Left lung (tissue), 14 donors: ENCODE results near the gene FRG1. TPM values are rescaled to one million over a fixed set of nuclear protein-coding genes. Genes with fewer than 3 reads are reported as not detected.
"Not testable (repeated sequence)": the region's sequence is repeated elsewhere in the genome, so short reads cannot be mapped to it uniquely, and the experiment has no call there.

Source experiments
- ATAC-seq: fragments of 200-7000 bp; cut with Tn5 transposase; one replicate; pipeline ENCODE4 v1.9.1; 2020; ENCODE audit warnings: moderate library complexity
- DNase-seq, 4 donors: peaks; one replicate each; pipeline ENCODE4 v3.0.0-alpha.2; 2013 to 2020
- H3K27ac ChIP-seq, 2 donors: fragments of 200-600 bp; sonication (generic) in 1 of 2; one replicate each; pipeline versions ENCODE4 v1.5.0 to v1.8.0; 2020 to 2021
- H3K27me3 ChIP-seq, 2 donors: fragments of 200-600 bp; sonication (generic) in 1 of 2; one replicate each; pipeline versions ENCODE4 v1.5.0 to v1.8.0; 2020 to 2021
- H3K36me3 ChIP-seq, 2 donors: fragments of 200-600 bp; sonication (generic) in 1 of 2; one replicate each; pipeline versions ENCODE4 v1.5.0 to v1.8.0; 2020 to 2021
- H3K4me1 ChIP-seq, 2 donors: fragments of 200-600 bp; one replicate each; pipeline ENCODE4 v1.8.0; 2021
- H3K4me3 ChIP-seq, 2 donors: fragments of 200-600 bp; sonication (generic) in 1 of 2; one replicate each; pipeline versions ENCODE4 v1.5.0 to v1.8.0; 2020 to 2021; ENCODE audit warnings: mild to moderate bottlenecking in 1 of 2
- H3K9me3 ChIP-seq, 2 donors: fragments of 200-600 bp; sonication (generic) in 1 of 2; one replicate each; pipeline versions ENCODE4 v1.5.0 to v1.8.0; 2020 to 2021
- CTCF ChIP-seq, 2 donors: fragments of 200-600 bp; sonication (generic) in 1 of 2; IDR thresholded peaks; one replicate each; pipeline versions ENCODE4 v1.5.0 to v1.8.0; 2021; ENCODE audit warnings: antibody characterized with exemption in 2 of 2
- intact Hi-C, 2 donors: fragments of 100-400 bp; cut with DNase I; formaldehyde crosslinking; loops; one replicate each; pipeline versions ENCODE4 v1.11.2 to v1.14.2; 2022
- long read RNA-seq, 12 donors: library from polyadenylated mRNA in 2 of 12; unstranded in 2 of 12; transcript quantifications; one replicate each; pipeline ENCODE4 v2.0.0 and lab custom pipeline, GENCODE V29; 2019 to 2026
- polyA plus RNA-seq, 6 donors: library from polyadenylated mRNA; unstranded; fragments of 120-200 nt; gene quantifications; one replicate each; pipeline ENCODE4 v1.2.1, GENCODE V29; 2013; ENCODE audit not compliant: insufficient read length in 6 of 6
- total RNA-seq, 2 donors: library from RNA; stranded (reverse); fragmentation: NEBNext Ultra II Directional; extraction: Animal tissue kit (Norgen Biotek cat#: 25700); gene quantifications; one replicate each; pipeline ENCODE4 v1.2.1, GENCODE V29; 2021
- donor health status: DM: no; HTN: yes; CAD: no.
- donor health status: DM: no; HTN: no; CAD: no.

FRG1 gene
- 10 to 100 TPM; 26.5 to 30.7 TPM for total RNA-seq
- 10 to 100 TPM; 49.4 to 67.7 (median 52.3) TPM for polyA plus RNA-seq
- long read RNA-seq, donor 1, transcript FRG1-201 (9 exons, 1,074 nt): major isoform, 23 of 31 reads
- long read RNA-seq, donor 1, partial matches to known transcripts: 8 of 31 reads
- long read RNA-seq, donor 1, other reads (novel, unspliced or antisense): 0 of 31 reads
- long read RNA-seq, donor 2, transcript FRG1-201 (9 exons, 1,074 nt): major isoform, 22 of 22 reads
- long read RNA-seq, donor 2, partial matches to known transcripts: 0 of 22 reads
- long read RNA-seq, donor 2, other reads (novel, unspliced or antisense): 0 of 22 reads
- long read RNA-seq, donor 3, transcript FRG1-201 (9 exons, 1,074 nt): major isoform, 8 of 9 reads
- long read RNA-seq, donor 3, partial matches to known transcripts: 0 of 9 reads
- long read RNA-seq, donor 3, other reads (novel, unspliced or antisense): 0 of 9 reads
- long read RNA-seq, donor 4, transcript FRG1-201 (9 exons, 1,074 nt): major isoform, 12 of 19 reads
- long read RNA-seq, donor 4, partial matches to known transcripts: 7 of 19 reads
- long read RNA-seq, donor 4, other reads (novel, unspliced or antisense): 0 of 19 reads
- long read RNA-seq, donor 5, transcript FRG1-201 (9 exons, 1,074 nt): major isoform, 15 of 15 reads
- long read RNA-seq, donor 5, partial matches to known transcripts: 0 of 15 reads
- long read RNA-seq, donor 5, other reads (novel, unspliced or antisense): 0 of 15 reads
- long read RNA-seq, donor 6, transcript FRG1-201 (9 exons, 1,074 nt): major isoform, 8 of 8 reads
- long read RNA-seq, donor 6, partial matches to known transcripts: 0 of 8 reads
- long read RNA-seq, donor 6, other reads (novel, unspliced or antisense): 0 of 8 reads
- long read RNA-seq, donor 7, transcript FRG1-201 (9 exons, 1,074 nt): major isoform, 12 of 12 reads
- long read RNA-seq, donor 7, partial matches to known transcripts: 0 of 12 reads
- long read RNA-seq, donor 7, other reads (novel, unspliced or antisense): 0 of 12 reads
- long read RNA-seq, donor 8, transcript FRG1-201 (9 exons, 1,074 nt): major isoform, 12 of 12 reads
- long read RNA-seq, donor 8, partial matches to known transcripts: 0 of 12 reads
- long read RNA-seq, donor 8, other reads (novel, unspliced or antisense): 0 of 12 reads
- long read RNA-seq, donor 9: 0 reads
- long read RNA-seq, donor 10, transcript FRG1-201 (9 exons, 1,074 nt): major isoform, 15 of 20 reads
- long read RNA-seq, donor 10, partial matches to known transcripts: 5 of 20 reads
- long read RNA-seq, donor 10, other reads (novel, unspliced or antisense): 0 of 20 reads
- long read RNA-seq, donor 11, transcript FRG1-201 (9 exons, 1,074 nt): major isoform, 14 of 14 reads
- long read RNA-seq, donor 11, partial matches to known transcripts: 0 of 14 reads
- long read RNA-seq, donor 11, other reads (novel, unspliced or antisense): 0 of 14 reads
- long read RNA-seq, donor 12, transcript FRG1-201 (9 exons, 1,074 nt): major isoform, 9 of 9 reads
- long read RNA-seq, donor 12, partial matches to known transcripts: 0 of 9 reads
- long read RNA-seq, donor 12, other reads (novel, unspliced or antisense): 0 of 9 reads

DNA sequence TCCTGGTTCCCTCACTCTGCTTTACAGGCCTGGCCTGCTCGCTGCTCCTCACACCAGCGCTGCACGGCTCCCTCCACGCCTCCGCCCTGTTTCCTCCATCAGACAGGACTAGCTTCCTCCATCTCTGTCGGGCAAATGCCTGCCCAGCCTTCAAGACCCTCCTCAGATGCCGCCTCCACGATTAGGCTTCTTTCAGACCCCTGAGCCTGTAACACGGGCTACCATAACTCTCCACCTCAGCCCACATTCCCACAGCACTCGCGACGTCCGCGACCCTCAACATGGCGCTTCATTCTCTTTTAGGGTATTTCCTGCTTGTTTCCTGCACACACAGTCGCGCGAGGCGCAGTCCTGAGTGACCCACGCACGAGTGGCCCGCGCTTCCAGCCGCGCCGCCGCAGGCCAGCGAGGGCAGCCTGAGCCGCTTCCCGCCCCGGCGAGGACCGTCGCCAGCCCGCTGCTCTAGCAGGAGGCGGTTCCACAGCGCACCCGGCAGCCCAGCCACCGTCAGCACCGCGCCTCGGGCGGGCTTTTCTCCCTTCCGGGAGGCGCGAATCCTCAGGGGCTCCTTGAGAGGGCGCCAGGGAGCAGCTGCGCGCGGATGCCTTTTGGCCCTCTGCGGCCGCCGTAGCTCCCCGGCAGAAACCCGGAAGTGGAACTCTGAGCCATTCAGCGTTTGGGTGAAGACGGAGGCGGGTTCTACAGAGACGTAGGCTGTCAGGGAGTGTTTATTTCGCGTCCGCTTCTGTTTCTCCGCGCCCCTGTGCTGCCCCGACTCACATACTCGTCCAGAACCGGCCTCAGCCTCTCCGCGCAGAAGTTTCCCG lies at the start of gene FRG1:
FRG1 (plus strand) TSS at position 695 of the 827 bp plus-strand sequence. CDS start 138 bp downstream, outside the sequence.
- H3K27ac ChIP-seq: peak within 1 kb of the TSS; percentile 83 to 92
- peak; percentile 91 to 100 (median 96) for DNase-seq
- no peaks in the 10 kb centered on the region for H3K9me3 ChIP-seq
- H3K27me3 ChIP-seq: no peaks in the 10 kb centered on the region
- peak within 1 kb of the TSS; percentile 74 to 76 for H3K4me3 ChIP-seq
- peak; percentile 79 to 88 for TF ChIP-seq CTCF (IDR thresholded peaks at IDR 0.05)
- intact Hi-C loops: no loop called here
- peaks cover 5 to 35% of the 10 kb centered on the region in 2 donors for H3K4me1 ChIP-seq
- ATAC-seq: peak; percentile 100
- H3K36me3 ChIP-seq: peaks cover 0 to 9% of the 10 kb centered on the region in 2 donors

GRCh38 chr4:189897667-189898066 lies 43.0 kb upstream of the FRG1 start:
- ATAC-seq: no peak
- Histone ChIP-seq H3K4me3 (no peak overlapping the region), H3K27me3 (no peaks in the 10 kb centered on the region), H3K36me3 (no peaks in the 10 kb centered on the region), H3K9me3 (no peaks in the 10 kb centered on the region), H3K4me1 (no peaks in the 10 kb centered on the region), H3K27ac (no peak overlapping the region)
- intact Hi-C loops: no loop called here
- no peak for DNase-seq
- no peak for TF ChIP-seq CTCF (IDR thresholded peaks at IDR 0.05)

GRCh38 chr4:189899481-189900015 lies 41.1 kb upstream of the FRG1 start:
- H3K9me3 ChIP-seq, intact Hi-C loops, H3K27me3 ChIP-seq, H3K36me3 ChIP-seq, ATAC-seq, H3K4me1 ChIP-seq, DNase-seq, H3K27ac ChIP-seq, H3K4me3 ChIP-seq: not testable (repeated sequence)

GRCh38 chr4:189904420-189905027 lies 36.1 kb upstream of the FRG1 start:
- H3K36me3 ChIP-seq, H3K4me3 ChIP-seq, H3K27ac ChIP-seq, H3K27me3 ChIP-seq, H3K9me3 ChIP-seq, intact Hi-C loops, H3K4me1 ChIP-seq: not testable (repeated sequence)
- ATAC-seq (peak; percentile 54), DNase-seq (peak in 2 of 4 donors; percentile 16 to 71)
- TF ChIP-seq CTCF (IDR thresholded peaks at IDR 0.05): peak; percentile 47 to 60
